Measurements from ENCODE around the gene ADAM12.

DNA sequence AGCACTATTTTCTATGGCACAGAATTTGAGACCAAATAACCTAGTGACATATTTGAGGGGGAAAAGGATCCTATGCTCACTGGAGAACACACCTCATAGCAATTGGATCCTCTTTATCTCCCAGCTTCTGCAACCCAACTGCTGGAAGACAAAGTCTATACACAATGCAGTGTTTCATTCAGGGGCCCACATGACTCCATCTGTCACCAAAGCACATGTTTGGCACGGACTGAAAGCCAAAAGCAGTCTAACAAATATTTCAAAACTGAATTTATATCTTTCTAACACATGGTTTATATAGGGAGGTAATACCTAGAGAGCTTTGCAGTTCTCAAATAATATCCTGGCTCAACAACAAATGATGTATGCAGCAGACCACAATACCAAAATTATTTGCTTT lies 39.2 kb downstream of the ADAM12 start:
- TF ChIP-seq, protein P1, sequence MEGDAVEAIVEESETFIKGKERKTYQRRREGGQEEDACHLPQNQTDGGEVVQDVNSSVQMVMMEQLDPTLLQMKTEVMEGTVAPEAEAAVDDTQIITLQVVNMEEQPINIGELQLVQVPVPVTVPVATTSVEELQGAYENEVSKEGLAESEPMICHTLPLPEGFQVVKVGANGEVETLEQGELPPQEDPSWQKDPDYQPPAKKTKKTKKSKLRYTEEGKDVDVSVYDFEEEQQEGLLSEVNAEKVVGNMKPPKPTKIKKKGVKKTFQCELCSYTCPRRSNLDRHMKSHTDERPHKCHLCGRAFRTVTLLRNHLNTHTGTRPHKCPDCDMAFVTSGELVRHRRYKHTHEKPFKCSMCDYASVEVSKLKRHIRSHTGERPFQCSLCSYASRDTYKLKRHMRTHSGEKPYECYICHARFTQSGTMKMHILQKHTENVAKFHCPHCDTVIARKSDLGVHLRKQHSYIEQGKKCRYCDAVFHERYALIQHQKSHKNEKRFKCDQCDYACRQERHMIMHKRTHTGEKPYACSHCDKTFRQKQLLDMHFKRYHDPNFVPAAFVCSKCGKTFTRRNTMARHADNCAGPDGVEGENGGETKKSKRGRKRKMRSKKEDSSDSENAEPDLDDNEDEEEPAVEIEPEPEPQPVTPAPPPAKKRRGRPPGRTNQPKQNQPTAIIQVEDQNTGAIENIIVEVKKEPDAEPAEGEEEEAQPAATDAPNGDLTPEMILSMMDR (conservative IDR thresholded peaks at IDR 0.05 in 1 of 2, IDR thresholded peaks at IDR 0.05 in 1 of 2; ENCODE audit: low read depth in 1 of 2, low read length in 2 of 2) = no peak
- TF ChIP-seq EZH2 (IDR thresholded peaks at IDR 0.05; ENCODE audit: low read length, missing control alignments) = no peak

Data from fibroblast of lung (primary cell).